SK-N-SH (cell line): ENCODE data around the gene TMEM123. TPM values are rescaled to one million over a fixed set of nuclear protein-coding genes. Genes with fewer than 3 reads are reported as not detected.

Experiments used
- CTCF ChIA-PET: fragments of 300-600, 350-600 bp; formaldehyde crosslinking; extraction: SDS; loops from one replicate; lab custom pipeline; 2021; lab: Yijun Ruan, JAX
- POLR2A ChIA-PET: fragments of 350-600 bp; sonication (Branson Sonifier 250); formaldehyde crosslinking; extraction: SDS; loops from one replicate; lab custom pipeline; 2020; ENCODE audit warnings: antibody characterized with exemption, inconsistent platforms; lab: Yijun Ruan, JAX
- DNase-seq: peaks from one replicate; pipeline ENCODE4 v3.0.0; 2012
- H2AFZ ChIP-seq: fragments of 200-600 bp; sonication (generic); 2 replicates; pipeline ENCODE4 v1.8.1; 2016; ENCODE audit warnings: antibody characterized with exemption, mild to moderate bottlenecking, low read depth
- H3F3A ChIP-seq: fragments of 200-600 bp; sonication (generic); replicated peaks from 2 replicates; pipeline ENCODE3; 2016; ENCODE audit warnings: antibody characterized with exemption, mild to moderate bottlenecking; ENCODE audit not compliant: insufficient read depth
- H3K27ac ChIP-seq, 2 experiments: fragments of 200-500 bp in 1 of 2; fragments of 200-600 bp in 1 of 2; sonication (Bioruptor generic) in 1 of 2; sonication (generic), shearing (Covaris generic) in 1 of 2; 2 replicates each; pipeline versions ENCODE4 v1.5.1 to v1.6.1; 2014 to 2016; ENCODE audit warnings: low read depth in 2 of 2, inconsistent platforms in 1 of 2, low read length in 1 of 2, mild to moderate bottlenecking in 1 of 2, mixed read lengths in 1 of 2
- H3K27me3 ChIP-seq: fragments of 200-600 bp; sonication (generic), shearing (Covaris generic); 2 replicates; pipeline ENCODE4 v1.6.1; 2016; ENCODE audit warnings: mixed run types; ENCODE audit not compliant: insufficient read depth
- H3K36me3 ChIP-seq, 2 experiments: fragments of 200-500 bp in 1 of 2; fragments of 200-600 bp in 1 of 2; sonication (Bioruptor generic) in 1 of 2; sonication (generic) in 1 of 2; replicated peaks in 1 of 2; 2 replicates each; pipeline versions ENCODE3 to v1.5.1; 2014 to 2016; ENCODE audit warnings: low read length in 1 of 2, mild to moderate bottlenecking in 1 of 2; ENCODE audit not compliant: insufficient read depth in 2 of 2, control insufficient read depth in 1 of 2
- H3K4me1 ChIP-seq, 2 experiments: fragments of 200-500 bp in 1 of 2; fragments of 200-600 bp in 1 of 2; sonication (Bioruptor generic) in 1 of 2; sonication (generic), shearing (Covaris generic) in 1 of 2; 2 replicates each; pipeline versions ENCODE4 v1.5.1 to v1.6.1; 2014 to 2016; ENCODE audit warnings: low read depth in 1 of 2, low read length in 1 of 2, mixed run types in 1 of 2; ENCODE audit not compliant: insufficient read depth in 2 of 2, control insufficient read depth in 1 of 2
- H3K4me2 ChIP-seq: fragments of 200-600 bp; sonication (generic), shearing (Covaris generic); 2 replicates; pipeline ENCODE4 v1.6.1; 2017; ENCODE audit warnings: mixed run types
- H3K4me3 ChIP-seq, 2 experiments: fragments of 200-500 bp in 1 of 2; fragments of 200-600 bp in 1 of 2; sonication (Bioruptor generic) in 1 of 2; sonication (generic), shearing (Covaris generic) in 1 of 2; 2 replicates each; pipeline versions ENCODE4 v1.5.1 to v1.8.1; 2014 to 2016; ENCODE audit warnings: low read depth in 2 of 2, inconsistent platforms in 1 of 2, low read length in 1 of 2, mild to moderate bottlenecking in 1 of 2, mixed read lengths in 1 of 2, moderate library complexity in 1 of 2
- H3K79me2 ChIP-seq: fragments of 200-600 bp; sonication (generic); 2 replicates; pipeline ENCODE4 v1.8.1; 2017; ENCODE audit warnings: mild to moderate bottlenecking; ENCODE audit not compliant: insufficient read depth
- H3K9ac ChIP-seq: fragments of 200-600 bp; sonication (generic); 2 replicates; pipeline ENCODE4 v1.6.1; 2017; ENCODE audit warnings: mixed run types
- H3K9me2 ChIP-seq: fragments of 200-600 bp; sonication (generic); 2 replicates; pipeline ENCODE4 v1.6.1; 2017; ENCODE audit warnings: mixed run types
- H3K9me3 ChIP-seq: fragments of 200-600 bp; sonication (generic); 2 replicates; pipeline ENCODE4 v1.6.1; 2017; ENCODE audit warnings: mixed run types, mild to moderate bottlenecking, moderate library complexity
- H4K20me1 ChIP-seq: fragments of 200-600 bp; sonication (generic); 2 replicates; pipeline ENCODE4 v1.6.1; 2017; ENCODE audit warnings: mild to moderate bottlenecking, mixed run types; ENCODE audit not compliant: insufficient read depth
- CHD2 ChIP-seq: fragments of 150-350 bp; IDR thresholded peaks from 2 replicates; pipeline ENCODE4 v1.6.1; 2018; ENCODE audit warnings: low read length; ENCODE audit not compliant: partially characterized antibody
- CTCF ChIP-seq: fragments of 200-600 bp; sonication (generic); IDR thresholded peaks from 2 replicates; pipeline ENCODE4 v1.6.1; 2017; ENCODE audit warnings: antibody characterized with exemption, mild to moderate bottlenecking, moderate library complexity
- EP300 ChIP-seq, 2 experiments: IDR thresholded peaks; 2 replicates each; pipeline versions ENCODE4 v1.4.0 to v1.6.1; 2012; ENCODE audit warnings: borderline replicate concordance in 1 of 2, low read depth in 1 of 2, low read length in 1 of 2
- FOSL2 ChIP-seq: IDR thresholded peaks from 2 replicates; pipeline ENCODE4 v1.4.0; 2012; ENCODE audit warnings: low read depth, mild to moderate bottlenecking, moderate library complexity, borderline replicate concordance
- FOXM1 ChIP-seq: IDR thresholded peaks from 2 replicates; pipeline ENCODE4 v1.4.0; 2012; ENCODE audit warnings: low read depth, mild to moderate bottlenecking
- GABPA ChIP-seq: IDR thresholded peaks from 2 replicates; pipeline ENCODE4 v1.4.0; 2012; ENCODE audit warnings: low read depth, mild to moderate bottlenecking
- GATA2 ChIP-seq: sonication (generic); formaldehyde crosslinking; IDR thresholded peaks from 2 replicates; pipeline ENCODE4 v1.5.0; 2020; ENCODE audit warnings: mild to moderate bottlenecking, missing genetic modification reagents
- IRF3 ChIP-seq: fragments of 150-350 bp; IDR thresholded peaks from 2 replicates; pipeline ENCODE4 v1.6.1; 2016; ENCODE audit warnings: mild to moderate bottlenecking, low read depth, low read length
- JUND ChIP-seq: IDR thresholded peaks from 2 replicates; pipeline ENCODE4 v1.4.0; 2012
- RCOR1 ChIP-seq: fragments of 150-350 bp; IDR thresholded peaks from 2 replicates; pipeline ENCODE4 v1.6.1; 2017; ENCODE audit warnings: antibody characterized with exemption, low read length
- RFX5 ChIP-seq: IDR thresholded peaks from 2 replicates; pipeline ENCODE4 v1.6.1; 2012; ENCODE audit warnings: mild to moderate bottlenecking, improper control_type of control experiment, low read length
- RXRA ChIP-seq: IDR thresholded peaks from 2 replicates; pipeline ENCODE4 v1.4.0; 2012; ENCODE audit warnings: low read depth, mild to moderate bottlenecking, borderline replicate concordance
- SIN3A ChIP-seq: IDR thresholded peaks from 2 replicates; pipeline ENCODE4 v1.6.1; 2012; ENCODE audit warnings: low read depth, mild to moderate bottlenecking, low read length, moderate library complexity, borderline replicate concordance
- TAF1 ChIP-seq: IDR thresholded peaks from 2 replicates; pipeline ENCODE4 v1.6.1; 2012; ENCODE audit warnings: low read depth, mild to moderate bottlenecking, low read length, moderate library complexity, borderline replicate concordance
- TCF12 ChIP-seq: IDR thresholded peaks from 2 replicates; pipeline ENCODE4 v1.4.0; 2012
- TEAD4 ChIP-seq: IDR thresholded peaks from 2 replicates; pipeline ENCODE4 v1.4.0; 2012; ENCODE audit warnings: mild to moderate bottlenecking, borderline replicate concordance; ENCODE audit not compliant: insufficient read depth
- YY1 ChIP-seq: IDR thresholded peaks from 2 replicates; pipeline ENCODE4 v1.4.0; 2012; ENCODE audit warnings: low read depth, mild to moderate bottlenecking
- WGBS: methylation state at CpG from one replicate; pipeline ENCODE4 v1.1.6; 2017; ENCODE audit warnings: low lambda C conversion rate; 5-methylcytosine and 5-hydroxymethylcytosine counted together
- polyA plus RNA-seq, 3 experiments: library from polyadenylated mRNA; depleted of rRNA; stranded (reverse); fragments of >200 nt; gene quantifications; 2 replicates each; pipeline ENCODE4 v1.2.3, GENCODE V29; 2012
- TF ChIP-seq, protein P1 (sequence below): IDR thresholded peaks from 2 replicates; pipeline ENCODE4; 2012
- TF ChIP-seq, protein P2 (sequence below): IDR thresholded peaks from 2 replicates; pipeline ENCODE4 v1.4.0; 2012; ENCODE audit warnings: low read depth, borderline replicate concordance

The TMEM123 gene
- polyA plus RNA-seq, 1 of the 3 experiments (the other 2 are of a cell fraction): 86.1 TPM

GRCh38 chr11:102467853-102468580 is 15.5 kb upstream of the TMEM123 start:
- Histone ChIP-seq H3K4me2 (no peak overlapping the region), H3K27ac (no peak overlapping the region), H3K27me3 (no peaks in the 10 kb centered on the region), H3K4me3 (no peak overlapping the region), H3K9me2 (no peaks in the 10 kb centered on the region), H3K9ac (no peak overlapping the region), H3K79me2 (no peaks in the 10 kb centered on the region), H3K4me1 (peaks cover 4 to 5% of the 10 kb centered on the region in 2 experiments; a peak in 2 of 4 replicates), H2AFZ (no peak overlapping the region), H3K9me3 (no peaks in the 10 kb centered on the region), H4K20me1 (no peaks in the 10 kb centered on the region), H3K36me3 (no peaks in the 10 kb centered on the region), H3F3A (no peaks in the 10 kb centered on the region)
- ChIA-PET CTCF (interaction anchor here (1.2 kb wide), 3 partner anchors 8 to 126 kb away, joined by 3 to 7 read pairs (median 4); no protein-coding TSS in a partner anchor), POLR2A (no interaction called here)
- 90% methylated on average over 6 of the region's 6 CpGs for WGBS
- TF ChIP-seq JUND (no peak), SIN3A (no peak), GATA2 (CRISPR knock-in tag) (no peak), YY1 (no peak), TAF1 (no peak), CHD2 (no peak), TEAD4 (no peak), IRF3 (no peak), RXRA (no peak)
- no peak for DNase-seq

DNA sequence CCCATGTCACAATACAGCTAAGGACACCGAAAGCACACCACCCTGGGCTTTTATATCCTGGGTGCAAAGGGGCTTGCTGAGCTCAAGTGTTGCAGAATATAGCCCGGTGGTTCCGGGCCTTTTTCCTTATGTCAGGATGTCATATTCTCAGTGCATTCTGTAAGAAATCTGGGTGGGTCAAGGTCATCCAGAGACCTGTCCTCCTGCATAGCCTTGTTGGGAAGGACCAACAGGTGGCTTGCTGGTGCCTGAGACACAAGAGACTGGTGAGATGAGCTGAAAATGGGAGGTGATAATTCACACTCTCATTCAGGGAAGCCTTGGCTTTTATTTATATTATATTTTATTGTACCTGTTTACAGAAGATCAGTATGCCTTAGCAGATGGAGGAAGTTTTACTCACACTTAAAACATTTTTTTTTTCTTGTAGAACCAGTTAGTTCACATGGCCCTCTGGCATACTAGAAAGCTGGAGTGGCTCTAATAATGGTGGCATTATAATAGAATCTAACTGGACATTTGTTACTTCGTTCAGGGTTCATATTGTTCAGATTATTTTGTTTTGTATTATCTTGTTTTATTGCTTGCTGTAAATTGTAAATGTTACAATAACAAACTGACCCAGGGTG is 14.6 kb upstream of the TMEM123 start:
- DNase-seq: no peak
- H3K36me3 ChIP-seq: no peaks in the 10 kb centered on the region
- no peaks in the 10 kb centered on the region for H3K9me3 ChIP-seq
- no peak overlapping the region for H3K4me2 ChIP-seq
- no peak overlapping the region for H3K9ac ChIP-seq
- no peak overlapping the region for H3K27ac ChIP-seq
- no peaks in the 10 kb centered on the region for H4K20me1 ChIP-seq
- H3K4me3 ChIP-seq: no peak overlapping the region
- POLR2A ChIA-PET: no interaction called here
- H3K79me2 ChIP-seq: no peaks in the 10 kb centered on the region
- 80% methylated on average over 4 of the region's 4 CpGs for WGBS
- H3K4me1 ChIP-seq: peaks cover 4 to 5% of the 10 kb centered on the region in 2 experiments; a peak in 2 of 4 replicates
- no peak overlapping the region for H2AFZ ChIP-seq
- H3K27me3 ChIP-seq: no peaks in the 10 kb centered on the region
- no peaks in the 10 kb centered on the region for H3K9me2 ChIP-seq
- H3F3A ChIP-seq: no peaks in the 10 kb centered on the region
- CTCF ChIA-PET: interaction anchor here (1.2 to 1.7 kb wide), 4 partner anchors 9 to 126 kb away, joined by 3 to 7 read pairs (median 4); no protein-coding TSS in a partner anchor
- no peak for TF ChIP-seq GABPA
- no peak for TF ChIP-seq YY1
- no peak for TF ChIP-seq RXRA
- no peak for TF ChIP-seq RCOR1
- no peak for TF ChIP-seq CTCF
- TF ChIP-seq TCF12: no peak
- TF ChIP-seq, protein P1, sequence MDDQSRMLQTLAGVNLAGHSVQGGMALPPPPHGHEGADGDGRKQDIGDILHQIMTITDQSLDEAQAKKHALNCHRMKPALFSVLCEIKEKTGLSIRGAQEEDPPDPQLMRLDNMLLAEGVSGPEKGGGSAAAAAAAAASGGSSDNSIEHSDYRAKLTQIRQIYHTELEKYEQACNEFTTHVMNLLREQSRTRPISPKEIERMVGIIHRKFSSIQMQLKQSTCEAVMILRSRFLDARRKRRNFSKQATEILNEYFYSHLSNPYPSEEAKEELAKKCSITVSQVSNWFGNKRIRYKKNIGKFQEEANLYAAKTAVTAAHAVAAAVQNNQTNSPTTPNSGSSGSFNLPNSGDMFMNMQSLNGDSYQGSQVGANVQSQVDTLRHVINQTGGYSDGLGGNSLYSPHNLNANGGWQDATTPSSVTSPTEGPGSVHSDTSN: no peak
- no peak for TF ChIP-seq EP300 (IDR thresholded peaks at IDR 0.05; ENCODE audit: borderline replicate concordance in 1 of 2, low read depth in 1 of 2, low read length in 1 of 2)
- no peak for TF ChIP-seq FOSL2
- TF ChIP-seq RFX5: no peak
- no peak for TF ChIP-seq FOXM1
- TF ChIP-seq, protein P2, sequence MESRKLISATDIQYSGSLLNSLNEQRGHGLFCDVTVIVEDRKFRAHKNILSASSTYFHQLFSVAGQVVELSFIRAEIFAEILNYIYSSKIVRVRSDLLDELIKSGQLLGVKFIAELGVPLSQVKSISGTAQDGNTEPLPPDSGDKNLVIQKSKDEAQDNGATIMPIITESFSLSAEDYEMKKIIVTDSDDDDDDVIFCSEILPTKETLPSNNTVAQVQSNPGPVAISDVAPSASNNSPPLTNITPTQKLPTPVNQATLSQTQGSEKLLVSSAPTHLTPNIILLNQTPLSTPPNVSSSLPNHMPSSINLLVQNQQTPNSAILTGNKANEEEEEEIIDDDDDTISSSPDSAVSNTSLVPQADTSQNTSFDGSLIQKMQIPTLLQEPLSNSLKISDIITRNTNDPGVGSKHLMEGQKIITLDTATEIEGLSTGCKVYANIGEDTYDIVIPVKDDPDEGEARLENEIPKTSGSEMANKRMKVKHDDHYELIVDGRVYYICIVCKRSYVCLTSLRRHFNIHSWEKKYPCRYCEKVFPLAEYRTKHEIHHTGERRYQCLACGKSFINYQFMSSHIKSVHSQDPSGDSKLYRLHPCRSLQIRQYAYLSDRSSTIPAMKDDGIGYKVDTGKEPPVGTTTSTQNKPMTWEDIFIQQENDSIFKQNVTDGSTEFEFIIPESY: no peak
